ENCODE results near the gene ATP11C.
A peak's percentile ranks its signal among the peaks of the same experiment; 100 is the strongest.
"Not testable (repeated sequence)": the region's sequence is repeated elsewhere in the genome, so short reads cannot be mapped to it uniquely, and the experiment has no call there.

ATP11C gene

GRCh38 chrX:139932901-139933796 lies at the start of gene ATP11C:
ATP11C (minus strand) TSS chrX:139933053; CDS start chrX:139932042, 1,011 bp downstream.
- peak; percentile 7 to 84 (median 67) for DNase-seq

GRCh38 chrX:139974471-139974870 lies 41.6 kb upstream of the ATP11C start:
- no peak for DNase-seq

- DNase-seq = no peak
These were observed 40.1 kb upstream of the ATP11C start for GRCh38 chrX:139972629-139973624.

GRCh38 chrX:139972113-139972512 lies 39.3 kb upstream of the ATP11C start:
- DNase-seq = no peak

- no peak for DNase-seq
These were observed 38.5 kb upstream of the ATP11C start for GRCh38 chrX:139971394-139971749.

- no peak for DNase-seq
These were observed 36.4 kb upstream of the ATP11C start for GRCh38 chrX:139969286-139969685.

GRCh38 chrX:139967750-139968149 lies 34.9 kb upstream of the ATP11C start:
- no peak for DNase-seq

- DNase-seq = no peak
These were observed 34.4 kb upstream of the ATP11C start for GRCh38 chrX:139967300-139967699.

- DNase-seq = not testable (repeated sequence)
These were observed 33.3 kb upstream of the ATP11C start for GRCh38 chrX:139966159-139966558.

- no peak for DNase-seq
These were observed 32.6 kb upstream of the ATP11C start, which contains the start of gene CXorf66 for GRCh38 chrX:139965421-139965820. CXorf66 (minus strand) TSS chrX:139965521; CDS start chrX:139965496, 25 bp downstream.

GRCh38 chrX:139961091-139961490 lies 28.2 kb upstream of the ATP11C start:
- DNase-seq = not testable (repeated sequence)

- no peak for DNase-seq
These were observed 16.9 kb upstream of the ATP11C start for GRCh38 chrX:139949703-139950102.

GRCh38 chrX:139945075-139945474 lies 12.2 kb upstream of the ATP11C start:
- no peak for DNase-seq

GRCh38 chrX:139936259-139936658 lies 3.4 kb upstream of the ATP11C start:
- DNase-seq = no peak

GRCh38 chrX:139933904-139934303 lies 1.1 kb upstream of the ATP11C start:
- DNase-seq = no peak

GRCh38 chrX:139932073-139932900 lies 566 bp downstream of the ATP11C start:
- peak in 10 of 14 donors; percentile 5 to 75 (median 21) for DNase-seq

GRCh38 chrX:139931646-139932072 lies 1.2 kb downstream of the ATP11C start:
- peak in 1 of 14 donors; percentile 23 for DNase-seq

- DNase-seq = peak in 4 of 14 donors; percentile 2 to 15 (median 6)
These were observed 1.8 kb downstream of the ATP11C start for GRCh38 chrX:139930916-139931645.

- DNase-seq = no peak
These were observed 2.5 kb downstream of the ATP11C start for GRCh38 chrX:139930401-139930800.

- no peak for DNase-seq
These were observed 3.0 kb downstream of the ATP11C start for GRCh38 chrX:139929876-139930275.

GRCh38 chrX:139924696-139925095 lies 8.2 kb downstream of the ATP11C start:
- no peak for DNase-seq
